Left ventricle myocardium inferior (tissue), 1 donor: ENCODE results near the gene C1QTNF5. TPM values are rescaled to one million over a fixed set of nuclear protein-coding genes. Genes with fewer than 3 reads are reported as not detected.

Experiments used
- DNase-seq: peaks from one replicate; pipeline ENCODE4 v3.0.0-alpha.2; 2020
- H3K27ac ChIP-seq: fragments of 200-600 bp; replicated peaks from 2 replicates; pipeline ENCODE4 v1.8.0; 2021
- H3K27me3 ChIP-seq: fragments of 200-600 bp; 2 replicates; pipeline ENCODE4 v1.8.0; 2021; ENCODE audit warnings: low read depth
- H3K36me3 ChIP-seq: fragments of 200-600 bp; 2 replicates; pipeline ENCODE4 v1.8.0; 2021
- H3K4me1 ChIP-seq: fragments of 200-600 bp; 2 replicates; pipeline ENCODE4 v1.8.0; 2021
- H3K4me3 ChIP-seq: fragments of 200-600 bp; 2 replicates; pipeline ENCODE4 v1.8.0; 2021; ENCODE audit warnings: mild to moderate bottlenecking, moderate library complexity
- H3K9me3 ChIP-seq: fragments of 200-600 bp; replicated peaks from 2 replicates; pipeline ENCODE4 v1.8.0; 2021
- CTCF ChIP-seq: fragments of 200-600 bp; IDR thresholded peaks from 2 replicates; pipeline ENCODE4 v1.8.0; 2021; ENCODE audit warnings: antibody characterized with exemption, mild to moderate bottlenecking, borderline replicate concordance
- intact Hi-C: fragments of 100-400 bp; cut with micrococcal nuclease; formaldehyde crosslinking; loops from one replicate; pipeline ENCODE4 v1.11.0; 2022
- total RNA-seq: library from RNA; stranded (reverse); fragmentation: NEBNext Ultra II Directional; extraction: Animal tissue kit (Norgen Biotek cat#: 25700); gene quantifications from one replicate; pipeline ENCODE4 v1.2.1, GENCODE V29; 2021
- donor health status: DM: no; HTN: yes; CAD: no; lungs with severe emphysema.

The C1QTNF5 gene
- total RNA-seq, 1 donor from 2014 or later = 14.4 TPM

- no peaks in the 10 kb centered on the region for H3K9me3 ChIP-seq
- TF ChIP-seq CTCF = no peak
- peak overlapping the region; percentile 92 for H3K27ac ChIP-seq
- intact Hi-C loops = no loop called here
- peaks cover 15% of the 10 kb centered on the region for H3K36me3 ChIP-seq
- H3K4me1 ChIP-seq = peaks cover 87% of the 10 kb centered on the region
- H3K27me3 ChIP-seq = no peaks in the 10 kb centered on the region
- peak overlapping the region; percentile 79 for H3K4me3 ChIP-seq
- DNase-seq = no peak
These were observed 22.2 kb downstream of the C1QTNF5 start for GRCh38 chr11:119318240-119319135.

- no peak for TF ChIP-seq CTCF
- no peak for DNase-seq
- peaks cover 22% of the 10 kb centered on the region for H3K36me3 ChIP-seq
- no peaks in the 10 kb centered on the region for H3K27me3 ChIP-seq
- no peaks in the 10 kb centered on the region for H3K9me3 ChIP-seq
- H3K4me3 ChIP-seq = peak overlapping the region; percentile 79
- peak overlapping the region; percentile 92 for H3K27ac ChIP-seq
- intact Hi-C loops = no loop called here
- H3K4me1 ChIP-seq = peaks cover 80% of the 10 kb centered on the region
These were observed 23.0 kb downstream of the C1QTNF5 start for GRCh38 chr11:119317592-119318239.

- intact Hi-C loops = no loop called here
- Histone ChIP-seq H3K27me3 (no peaks in the 10 kb centered on the region), H3K4me3 (peak within 1 kb of the TSS; percentile 79), H3K9me3 (no peaks in the 10 kb centered on the region), H3K4me1 (peaks cover 72% of the 10 kb centered on the region), H3K27ac (peak within 1 kb of the TSS; percentile 92), H3K36me3 (peaks cover 30% of the 10 kb centered on the region)
- no peak for TF ChIP-seq CTCF
- DNase-seq = peak; percentile 50
These were observed 23.7 kb downstream of the C1QTNF5 start, which contains the start of gene MCAM for GRCh38 chr11:119316729-119317591. MCAM (minus strand) TSS chr11:119317130; CDS start chr11:119317101, 29 bp downstream.

GRCh38 chr11:119316016-119316728, 24.5 kb downstream of the C1QTNF5 start:
- no peaks in the 10 kb centered on the region for H3K9me3 ChIP-seq
- no peaks in the 10 kb centered on the region for H3K27me3 ChIP-seq
- H3K36me3 ChIP-seq = peaks cover 38% of the 10 kb centered on the region
- peak; percentile 64 for DNase-seq
- intact Hi-C loops = no loop called here
- peak overlapping the region; percentile 79 for H3K4me3 ChIP-seq
- peaks cover 65% of the 10 kb centered on the region for H3K4me1 ChIP-seq
- H3K27ac ChIP-seq = peak overlapping the region; percentile 92
- TF ChIP-seq CTCF = no peak
